ENCODE data around the gene ANXA5. TPM values are rescaled to one million over a fixed set of nuclear protein-coding genes. Genes with fewer than 3 reads are reported as not detected.

ANXA5 gene
- total RNA-seq, 4 donors from 2014 or later = 101 to 107 (median 102) TPM

DNA sequence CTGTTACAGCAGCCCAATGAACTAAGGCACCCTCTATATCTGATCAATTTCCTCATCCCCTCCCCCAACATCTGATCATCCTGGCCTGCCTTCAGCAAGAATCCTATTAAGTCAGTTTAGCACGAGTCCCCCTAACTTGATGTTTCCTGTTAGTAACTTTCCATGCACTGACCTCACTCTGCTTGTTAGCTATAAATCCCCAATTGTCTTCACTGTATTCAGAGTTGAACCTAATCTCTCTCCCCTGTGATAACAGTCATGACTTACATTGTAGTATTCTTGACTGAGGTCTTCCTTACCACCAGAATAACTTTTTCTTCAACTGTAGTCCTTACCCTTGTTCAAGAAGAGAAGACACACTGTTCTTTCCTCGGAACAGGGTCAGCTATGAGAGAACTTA, 8.5 kb downstream of the ANXA5 start:
- TF ChIP-seq CTCF (IDR thresholded peaks at IDR 0.05) = no peak
- TF ChIP-seq POLR2A (IDR thresholded peaks at IDR 0.05) = no peak
- TF ChIP-seq EP300 (IDR thresholded peaks at IDR 0.05) = no peak
- no peak for TF ChIP-seq POLR2AphosphoS5 (IDR thresholded peaks at IDR 0.05)
- no peak for DNase-seq (ENCODE audit: low spot score in 2 of 2)
- H3K4me1 ChIP-seq = peaks cover 40% of the 10 kb centered on the region
- H3K4me3 ChIP-seq = no peak overlapping the region
- no peaks in the 10 kb centered on the region for H3K9me3 ChIP-seq
- H3K36me3 ChIP-seq = peaks cover 20% of the 10 kb centered on the region
- H3K27ac ChIP-seq = no peak overlapping the region
- H3K27me3 ChIP-seq = no peaks in the 10 kb centered on the region
- WGBS = 71% methylated on average over 2 of the region's 2 CpGs

- Histone ChIP-seq H3K27ac (no peak overlapping the region), H3K27me3 (no peaks in the 10 kb centered on the region)
Measured at GRCh38 chr4:121686255-121686654, 10.5 kb downstream of the ANXA5 start.

GRCh38 chr4:121685257-121685656, 11.5 kb downstream of the ANXA5 start:
- no peak for DNase-seq (ENCODE audit: low spot score in 2 of 2)
- Histone ChIP-seq H3K4me1 (peaks cover 15% of the 10 kb centered on the region), H3K4me3 (no peak overlapping the region), H3K27me3 (no peaks in the 10 kb centered on the region), H3K27ac (no peak overlapping the region), H3K36me3 (peaks cover 43% of the 10 kb centered on the region), H3K9me3 (no peaks in the 10 kb centered on the region)
- TF ChIP-seq CTCF (IDR thresholded peaks at IDR 0.05) = no peak
- WGBS = 84% methylated on average over 2 of the region's 2 CpGs

More at GRCh38 chr4:121686255-121686654, 10.5 kb downstream of the ANXA5 start:
- no peak overlapping the region for H3K4me3 ChIP-seq
- WGBS = 91% methylated on average over 6 of the region's 6 CpGs
- no peak for DNase-seq (ENCODE audit: low spot score in 2 of 2)
- no peaks in the 10 kb centered on the region for H3K9me3 ChIP-seq
- H3K36me3 ChIP-seq = peaks cover 33% of the 10 kb centered on the region
- TF ChIP-seq CTCF (IDR thresholded peaks at IDR 0.05) (no peak), POLR2AphosphoS5 (IDR thresholded peaks at IDR 0.05) (no peak), EP300 (IDR thresholded peaks at IDR 0.05) (no peak), POLR2A (IDR thresholded peaks at IDR 0.05) (no peak)
- peaks cover 24% of the 10 kb centered on the region for H3K4me1 ChIP-seq

DNA sequence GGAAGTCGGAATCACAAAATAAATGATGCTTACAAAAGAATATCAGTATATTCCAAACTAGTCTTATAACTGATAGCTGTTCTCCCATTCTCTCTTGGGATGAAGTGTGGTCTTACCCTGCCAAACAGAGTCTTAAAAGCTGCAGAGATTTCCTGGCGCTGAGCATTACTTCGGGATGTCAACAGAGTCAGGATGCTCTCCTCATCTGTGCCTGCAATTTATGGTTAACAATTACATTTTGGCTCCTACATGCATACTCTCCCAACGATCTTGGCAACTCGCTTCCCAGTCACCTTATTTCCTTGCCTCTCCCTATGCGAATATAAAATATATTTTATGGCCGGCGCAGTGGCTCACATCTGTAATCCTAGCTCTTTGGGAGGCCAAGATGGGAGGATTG, 12.2 kb downstream of the ANXA5 start:
- H3K9me3 ChIP-seq = no peaks in the 10 kb centered on the region
- peaks cover 8% of the 10 kb centered on the region for H3K4me1 ChIP-seq
- no peaks in the 10 kb centered on the region for H3K27me3 ChIP-seq
- DNase-seq (ENCODE audit: low spot score in 2 of 2) = no peak
- H3K27ac ChIP-seq = no peak overlapping the region
- H3K36me3 ChIP-seq = peaks cover 50% of the 10 kb centered on the region
- no peak overlapping the region for H3K4me3 ChIP-seq
- WGBS = 79% methylated on average over 8 of the region's 8 CpGs
- no peak for TF ChIP-seq CTCF (IDR thresholded peaks at IDR 0.05)
- no peak for TF ChIP-seq EP300 (IDR thresholded peaks at IDR 0.05)
- TF ChIP-seq POLR2A (IDR thresholded peaks at IDR 0.05) = no peak
- no peak for TF ChIP-seq POLR2AphosphoS5 (IDR thresholded peaks at IDR 0.05)

GRCh38 chr4:121684016-121684415, 12.8 kb downstream of the ANXA5 start:
- WGBS = 96% methylated on average over 1 of the region's 1 CpG
- Histone ChIP-seq H3K9me3 (no peaks in the 10 kb centered on the region), H3K27me3 (no peaks in the 10 kb centered on the region), H3K4me3 (no peak overlapping the region), H3K27ac (no peak overlapping the region), H3K4me1 (peaks cover 3% of the 10 kb centered on the region), H3K36me3 (peaks cover 55% of the 10 kb centered on the region)
- DNase-seq (ENCODE audit: low spot score in 2 of 2) = no peak
- TF ChIP-seq POLR2AphosphoS5 (IDR thresholded peaks at IDR 0.05) (no peak), EP300 (IDR thresholded peaks at IDR 0.05) (no peak), POLR2A (IDR thresholded peaks at IDR 0.05) (no peak), CTCF (IDR thresholded peaks at IDR 0.05) (no peak)

Measured in suprapubic skin (tissue), 4 donors.